H1 (cell line): ENCODE measurements around the gene GALNT6. TPM values are rescaled to one million over a fixed set of nuclear protein-coding genes. Genes with fewer than 3 reads are reported as not detected.

Source experiments
- POU5F1 ChIP-seq: IDR thresholded peaks from 2 replicates; pipeline ENCODE4 v1.6.1; 2011; ENCODE audit warnings: low read depth, mild to moderate bottlenecking, low read length, moderate library complexity
- RAD21 ChIP-seq, 2 experiments: IDR thresholded peaks in 1 of 2; conservative IDR thresholded peaks in 1 of 2; 2 replicates each; pipeline ENCODE4 v1.6.1; 2011; ENCODE audit warnings: low read depth in 2 of 2, low read length in 2 of 2, improper control_type of control experiment in 1 of 2, inconsistent platforms in 1 of 2, mild to moderate bottlenecking in 1 of 2, moderate library complexity in 1 of 2
- RFX5 ChIP-seq: IDR thresholded peaks from 2 replicates; pipeline ENCODE4 v1.6.1; 2011; ENCODE audit warnings: low read depth, low read length, improper control_type of control experiment, borderline replicate concordance
- polyA plus RNA-seq, 7 experiments: library from polyadenylated mRNA; depleted of rRNA in 3 of 7; stranded (reverse) in 5 of 7; unstranded in 2 of 7; fragments of >200 nt in 5 of 7; fragments of 200-250 nt in 2 of 7; gene quantifications; 1 replicate in 5 of 7; 2 replicates in 1 of 7; 4 replicates in 1 of 7; pipeline versions ENCODE4 v1.2.1 to v1.2.3, GENCODE V29; 2011 to 2013; ENCODE audit warnings: missing spikeins in 2 of 7, mixed read lengths in 2 of 7
- total RNA-seq: library from RNA; stranded (reverse); fragmentation: NEBNext Ultra II Directional; extraction: Animal tissue kit (Norgen Biotek cat#: 25700); gene quantifications from 2 replicates; pipeline ENCODE4 v1.2.1, GENCODE V29; 2021

Gene GALNT6
- total and polyA plus RNA-seq, 2 of the 8 experiments (the other 6 are each of a cell fraction or from before 2014, with no cell fraction given), result 5.8 to 10.7 TPM

DNA sequence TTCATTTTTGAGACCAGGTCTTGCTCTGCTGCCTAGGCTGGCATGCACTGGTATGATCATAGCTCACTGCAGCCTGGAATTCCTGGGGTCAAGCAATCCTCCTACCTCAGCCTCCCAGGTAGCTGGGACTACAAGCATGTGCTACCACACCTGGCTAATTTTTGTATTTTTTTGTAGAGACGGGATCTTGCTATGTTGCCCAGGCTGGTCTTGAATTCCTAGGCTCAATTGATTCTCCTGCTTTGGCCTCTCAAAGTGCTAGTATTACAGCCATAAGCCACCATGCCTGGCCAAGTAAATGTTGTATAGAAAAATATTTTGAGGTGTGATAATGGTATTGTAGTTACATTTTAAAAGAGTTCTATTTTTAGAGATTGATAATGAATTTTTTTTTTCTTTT, 79.8 kb downstream of the GALNT6 start (continued):
- no peak for TF ChIP-seq RFX5
- TF ChIP-seq POU5F1, result no peak
- no peak for TF ChIP-seq RAD21 (IDR thresholded peaks at IDR 0.05 in 1 of 2, conservative IDR thresholded peaks at IDR 0.05 in 1 of 2; ENCODE audit: low read depth in 2 of 2, low read length in 2 of 2)
